Stimulated activated CD4-positive, alpha-beta T cell treated with anti-CD3 and anti-CD28 coated beads, Interleukin-1b, Interleukin-23, amount 100 ng/mL, for 1 hour (primary cell): ENCODE measurements around the gene SPACA6.

Experiments
- DNase-seq, 2 donors: peaks; one replicate each; pipeline ENCODE4 v3.0.0-alpha.2; 2020; ENCODE audit warnings: low read depth in 2 of 2

The SPACA6 gene

DNA sequence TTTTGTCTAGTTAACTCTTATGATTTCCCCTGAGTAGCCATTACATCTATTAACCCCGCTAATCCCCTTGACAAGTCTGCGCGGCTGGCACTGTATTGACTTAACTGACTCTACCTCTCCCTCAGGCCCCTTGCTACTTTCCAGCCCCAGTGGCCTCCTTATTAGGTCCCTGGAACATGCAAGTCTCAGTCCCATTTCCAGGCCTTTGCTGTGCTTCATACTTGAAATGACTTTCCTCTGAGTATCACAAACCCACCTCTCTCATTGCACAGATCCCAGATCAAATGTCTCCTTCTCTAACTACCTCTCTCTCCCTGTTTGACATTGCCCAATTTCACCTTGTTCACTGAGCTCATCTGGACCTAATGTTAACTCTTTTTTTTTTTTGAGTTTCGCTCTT is 13.2 kb downstream of the SPACA6 start:
- no peak for DNase-seq

DNA sequence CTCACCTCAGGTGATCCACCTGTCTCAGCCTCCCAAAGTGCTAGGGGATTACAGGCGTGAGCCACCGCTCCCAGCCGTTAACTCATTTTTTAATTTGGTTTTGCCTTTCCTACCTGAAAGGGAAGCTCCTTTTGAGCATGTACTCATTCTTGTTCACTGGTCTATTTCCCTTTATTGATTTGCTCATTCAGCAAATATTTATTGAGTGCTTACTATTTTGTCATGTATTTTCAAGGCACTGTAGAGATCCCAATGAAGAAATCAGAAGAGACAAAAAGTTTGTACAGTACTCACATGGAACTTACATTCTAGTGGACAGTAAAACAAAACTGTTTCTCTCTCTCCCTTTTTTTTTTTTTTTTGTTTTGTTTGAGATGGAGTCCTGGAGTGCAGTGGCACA is 13.8 kb downstream of the SPACA6 start:
- no peak for DNase-seq

DNA sequence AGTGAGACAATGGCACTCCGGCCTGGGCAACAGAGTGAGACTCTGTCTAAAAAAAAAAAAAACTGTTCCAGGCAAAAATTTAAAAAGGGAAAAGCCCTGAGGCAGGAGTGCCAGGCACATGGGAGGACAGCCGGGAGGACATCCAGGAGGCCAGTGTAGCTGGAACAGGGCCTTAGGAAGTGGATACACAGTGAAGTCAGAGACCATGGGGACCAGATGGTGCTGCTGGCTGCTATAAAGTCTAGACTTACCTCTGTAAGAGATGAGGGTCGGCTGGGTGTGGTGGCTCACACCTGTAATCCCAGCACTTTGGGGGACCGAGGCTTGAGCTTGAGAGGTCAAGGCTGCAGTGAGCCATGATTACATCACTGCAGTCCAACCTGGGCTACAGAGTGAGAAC is 15.7 kb downstream of the SPACA6 start:
- DNase-seq, result no peak

DNA sequence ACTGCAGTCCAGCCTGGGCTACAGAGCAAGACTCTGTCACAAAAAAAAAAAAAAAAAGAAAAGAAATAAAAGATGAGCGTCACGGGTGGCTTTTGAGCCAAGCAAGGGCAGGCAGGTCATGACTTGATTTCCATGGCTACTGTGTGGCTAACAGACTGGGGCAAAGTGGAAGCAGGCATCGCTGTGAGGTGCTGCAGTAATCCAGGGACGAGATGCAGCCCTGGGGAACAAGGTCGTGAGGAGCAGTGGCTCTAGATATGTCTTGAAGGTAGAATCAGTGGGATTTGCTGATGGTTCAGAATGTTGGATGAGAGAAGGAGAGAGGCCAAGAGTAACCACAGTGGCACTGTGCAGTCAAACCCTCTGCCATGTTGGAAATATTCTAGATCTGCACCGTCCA is 16.4 kb downstream of the SPACA6 start:
- no peak for DNase-seq

DNA sequence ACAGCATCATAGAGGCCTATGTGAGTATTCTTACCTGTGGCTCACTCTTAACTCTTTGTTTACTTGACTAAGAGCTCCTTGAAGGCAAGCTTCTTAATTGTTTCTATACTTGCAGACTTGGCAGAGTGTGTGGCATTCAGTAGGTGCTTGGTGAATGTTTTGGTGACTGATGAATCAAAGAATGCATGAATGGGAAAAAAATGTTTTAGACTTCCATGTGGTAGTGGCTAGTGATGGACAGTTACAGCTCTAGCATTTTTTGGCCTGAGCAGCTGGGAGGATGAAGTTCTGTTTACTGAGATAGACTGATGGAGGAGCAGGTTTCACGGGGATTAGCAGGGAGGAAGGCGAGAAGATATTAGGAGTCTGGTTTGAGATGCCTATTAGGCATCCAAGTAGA is 17.0 kb downstream of the SPACA6 start:
- DNase-seq, result no peak

DNA sequence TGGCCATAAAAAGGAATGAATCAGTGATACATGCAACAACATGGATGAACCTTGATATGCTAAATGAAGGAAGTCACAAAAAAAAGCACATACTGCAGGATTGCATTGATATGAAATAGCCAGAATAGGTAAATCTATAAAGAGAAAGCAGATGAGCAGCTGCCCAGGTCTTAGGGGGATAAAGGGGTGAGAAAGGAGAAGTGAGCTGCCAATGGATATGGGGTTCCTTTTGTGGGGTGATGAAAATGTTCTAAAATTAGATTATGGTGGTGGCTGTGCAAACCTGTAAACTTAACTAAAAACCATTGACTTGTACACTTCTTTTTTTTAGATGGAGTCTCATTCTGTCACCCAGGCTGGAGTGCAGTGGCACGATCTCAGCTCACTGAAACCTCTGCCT is 18.6 kb downstream of the SPACA6 start:
- no peak for DNase-seq

DNA sequence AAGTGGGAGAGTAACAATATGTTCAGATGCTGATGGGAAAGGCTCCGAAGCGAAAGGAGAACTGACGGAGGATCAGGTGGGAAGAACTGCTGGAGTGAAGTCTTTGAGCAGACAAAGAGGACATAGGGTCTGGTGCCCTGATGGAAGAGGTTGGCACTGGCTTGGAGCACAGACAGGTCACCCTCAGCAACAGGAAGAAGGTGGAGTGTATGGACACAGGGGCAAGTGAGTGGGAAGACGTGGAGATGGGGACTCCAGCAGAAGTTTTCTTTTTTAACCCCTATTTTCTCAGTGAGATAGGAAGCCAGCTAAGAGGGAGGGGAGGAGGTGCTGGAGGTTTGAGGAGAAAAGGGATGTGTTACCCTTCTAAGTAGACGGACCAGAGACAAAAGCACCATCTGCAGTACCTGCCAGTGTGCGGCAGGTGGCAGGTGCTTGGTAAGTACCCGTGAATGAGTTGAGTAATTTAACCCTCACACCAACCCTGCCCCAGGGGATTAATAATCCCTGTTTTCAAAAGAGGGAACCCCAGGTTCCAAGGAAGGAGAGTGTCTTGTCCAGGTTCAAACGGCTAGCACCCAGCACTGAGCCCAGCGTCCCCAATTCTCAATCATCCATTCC is 19.4 kb downstream of the SPACA6 start:
- DNase-seq, result no peak

DNA sequence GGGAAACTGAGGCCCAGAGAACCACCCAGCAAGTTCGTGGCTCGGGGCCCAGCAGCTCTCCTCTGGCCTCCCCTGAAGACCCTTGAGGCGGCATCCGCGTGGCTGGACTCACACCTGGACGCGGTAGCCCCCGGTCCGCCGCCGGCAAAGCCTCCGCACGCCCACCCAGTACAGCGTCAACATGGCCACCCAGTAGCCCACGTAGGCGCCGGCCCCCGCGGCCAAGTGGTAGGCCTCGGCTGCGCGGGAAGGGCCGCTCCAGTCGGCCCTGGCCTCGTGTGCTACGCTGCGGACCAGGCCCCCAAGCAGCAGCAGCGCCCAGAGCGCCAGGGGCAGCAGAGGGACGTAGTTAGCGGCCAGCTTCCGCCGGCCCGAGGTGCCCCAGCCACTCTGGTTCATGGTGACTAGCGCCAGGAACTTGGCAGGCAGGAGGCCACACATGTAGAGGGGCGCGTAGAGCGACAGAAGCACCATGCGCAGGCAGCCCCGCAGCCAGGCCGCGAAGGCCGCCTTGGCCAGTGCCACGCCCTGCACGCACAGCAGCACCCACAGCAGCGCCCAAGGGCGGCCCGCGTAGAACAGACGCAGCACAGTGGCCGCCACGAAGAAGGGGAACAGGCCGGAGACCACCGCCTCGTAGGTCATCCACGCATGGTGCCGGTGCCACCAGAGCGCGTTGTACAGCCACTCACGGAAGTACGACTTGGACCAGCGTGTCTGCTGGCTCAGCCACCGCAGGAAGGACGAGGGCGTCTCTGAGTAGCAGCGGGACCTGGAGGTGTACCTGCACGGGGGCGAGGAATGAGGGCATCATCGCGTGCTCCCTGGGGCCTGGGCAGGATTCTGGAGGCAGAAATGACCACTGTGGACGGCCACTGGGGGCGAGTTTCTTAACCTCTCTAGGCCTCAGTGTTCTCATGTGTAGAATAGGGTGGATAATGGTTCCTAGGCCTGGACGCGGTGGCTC is 20.5 kb downstream of the SPACA6 start:
- no peak for DNase-seq

DNA sequence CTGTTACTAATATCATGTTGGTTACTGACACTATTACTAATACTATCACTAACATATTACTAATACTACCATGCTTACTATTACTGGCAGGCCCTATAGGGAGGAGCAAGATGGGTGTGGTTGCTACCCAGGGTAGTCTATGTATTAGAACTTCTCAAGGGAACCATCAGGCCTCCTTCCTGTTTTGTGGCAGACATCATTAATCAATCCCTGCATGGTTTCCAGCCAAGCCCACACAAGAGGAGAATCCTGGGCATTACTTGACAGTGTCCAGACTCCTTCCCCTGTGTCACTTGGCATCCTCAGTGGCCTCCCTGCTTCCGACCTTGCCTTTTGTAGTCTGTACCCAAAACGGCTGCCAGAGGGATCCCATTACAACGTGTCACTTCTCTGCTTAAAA is 21.7 kb downstream of the SPACA6 start:
- no peak for DNase-seq

DNA sequence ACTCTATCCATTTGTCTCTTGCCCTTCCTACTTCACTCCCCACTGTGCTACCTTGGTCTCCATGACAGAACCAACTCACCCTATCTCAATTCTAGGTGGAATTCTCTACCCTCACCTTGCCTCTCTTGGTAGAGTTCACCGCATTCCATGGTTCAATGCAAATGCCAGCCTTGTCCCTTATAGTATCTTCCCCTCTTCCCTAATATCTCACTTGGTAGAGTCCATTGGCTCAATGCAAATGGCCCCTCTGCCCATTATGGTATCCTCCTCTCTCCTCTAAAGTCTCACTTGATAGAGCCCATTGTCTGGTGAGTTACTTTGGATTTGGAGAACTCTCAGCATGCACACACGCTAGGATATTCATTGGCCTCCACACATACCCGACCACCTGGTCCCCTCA is 22.7 kb downstream of the SPACA6 start:
- no peak for DNase-seq

DNA sequence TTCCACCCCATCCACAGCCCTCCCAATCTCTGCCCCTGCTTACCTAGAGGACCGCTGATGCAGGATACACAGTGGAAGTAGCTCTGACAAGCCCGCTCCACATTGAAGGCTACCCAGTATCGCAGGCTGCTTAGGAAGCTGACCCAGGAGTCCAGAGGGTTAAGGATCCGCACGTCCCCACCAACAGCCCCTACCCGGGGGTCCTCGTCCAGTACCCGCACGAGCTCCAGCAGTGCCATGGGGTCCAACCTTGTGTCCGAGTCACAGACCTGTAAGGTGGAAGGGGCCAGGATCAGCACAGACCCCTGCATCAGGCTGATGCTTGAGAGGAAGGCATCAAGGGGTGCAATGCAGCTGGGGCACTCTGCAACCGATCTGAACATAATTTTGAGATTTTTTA is 23.8 kb downstream of the SPACA6 start:
- DNase-seq, result no peak

DNA sequence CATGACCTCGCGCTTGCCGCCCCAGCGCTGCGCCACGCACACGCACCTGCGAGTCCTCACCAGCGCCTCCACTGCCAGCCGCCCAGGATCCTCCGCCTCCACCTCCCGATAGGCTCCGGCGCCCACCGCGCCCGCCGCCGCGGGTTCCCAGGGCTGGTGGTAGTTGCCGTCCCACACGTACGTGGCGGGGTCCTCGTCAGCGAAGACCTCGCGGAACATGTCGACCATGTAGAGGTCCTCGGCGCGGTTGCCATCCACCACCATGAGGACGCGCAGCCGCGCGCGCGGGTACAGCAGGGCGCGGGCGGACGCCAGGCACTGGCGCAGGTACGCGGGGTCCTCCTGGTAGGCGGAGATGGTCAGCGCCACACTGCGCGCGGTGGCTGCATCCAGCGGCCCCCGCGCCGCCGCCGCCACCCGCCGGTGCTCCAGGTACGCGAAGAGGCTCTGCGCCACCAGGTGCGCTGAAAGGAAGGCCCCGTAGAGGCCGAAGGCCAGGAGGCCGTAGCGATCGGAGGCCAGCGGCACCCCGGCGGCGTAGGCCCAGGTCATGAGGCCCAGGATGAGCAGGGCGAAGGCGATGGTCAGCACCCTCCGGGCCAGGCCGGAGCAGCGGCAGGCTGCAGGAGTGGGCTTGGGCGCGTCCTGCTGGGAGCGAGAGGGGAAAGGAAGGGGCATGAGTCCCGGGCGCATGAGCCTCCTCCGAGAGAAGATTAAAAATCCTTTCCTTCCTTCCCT is 26.3 kb downstream of the SPACA6 start:
- no peak for DNase-seq

DNA sequence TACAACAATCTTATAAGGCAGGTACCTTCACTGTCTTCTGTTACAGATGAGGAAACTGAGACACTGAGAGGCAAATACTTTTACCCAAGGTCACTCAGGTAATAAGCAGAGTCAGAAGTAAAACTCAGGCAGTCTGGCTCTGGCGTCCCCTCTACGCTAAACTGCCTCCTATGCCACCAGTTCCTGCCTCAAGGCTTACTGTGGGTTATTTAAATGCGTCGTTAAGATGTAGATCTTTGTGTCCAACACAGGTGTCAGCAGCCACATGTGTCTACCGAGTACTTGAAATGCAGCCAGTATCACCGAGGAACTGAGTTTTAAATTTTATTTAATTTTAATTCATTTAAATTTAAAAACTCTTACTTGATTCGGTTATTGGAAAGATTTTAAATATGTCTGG is 28.8 kb downstream of the SPACA6 start:
- no peak for DNase-seq

DNA sequence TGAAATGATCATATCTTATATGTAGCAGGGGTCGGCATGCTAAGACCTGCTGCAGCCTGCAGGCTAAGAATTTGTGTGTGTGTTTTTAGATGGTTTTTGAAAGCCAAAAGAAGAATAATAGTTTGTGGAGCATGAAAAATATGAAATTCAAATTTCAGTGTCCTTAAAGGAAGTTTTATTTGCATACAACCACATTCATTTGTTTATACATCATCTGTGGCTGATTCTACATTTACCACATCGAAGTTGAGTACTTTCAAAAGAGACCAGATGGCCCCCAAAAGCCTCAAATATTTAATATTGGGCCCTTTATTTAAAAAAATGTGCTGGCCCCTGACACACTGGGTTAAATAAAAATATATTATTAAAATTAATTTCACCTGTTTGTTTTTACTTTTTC is 29.4 kb downstream of the SPACA6 start:
- no peak for DNase-seq

DNA sequence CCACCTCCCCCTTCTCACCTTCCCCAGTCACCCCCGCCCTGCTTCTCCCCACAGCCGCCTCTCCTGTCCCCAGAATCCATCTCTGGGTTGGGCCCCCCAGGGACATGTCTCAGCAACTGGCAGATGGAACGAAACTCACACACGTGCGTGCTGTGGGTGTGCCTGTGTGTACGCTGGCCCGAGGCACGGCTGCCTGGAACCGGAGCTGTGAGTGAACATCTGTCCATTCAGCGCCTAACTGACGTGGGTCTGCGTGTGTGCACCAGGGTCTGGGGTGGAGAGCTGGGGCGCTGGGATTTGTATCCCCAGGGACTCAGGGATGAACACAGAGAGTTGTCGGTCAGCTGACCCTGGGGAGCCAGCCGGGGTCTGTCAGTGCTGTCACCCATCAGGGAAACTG is 31.4 kb downstream of the SPACA6 start:
- DNase-seq, result no peak

DNA sequence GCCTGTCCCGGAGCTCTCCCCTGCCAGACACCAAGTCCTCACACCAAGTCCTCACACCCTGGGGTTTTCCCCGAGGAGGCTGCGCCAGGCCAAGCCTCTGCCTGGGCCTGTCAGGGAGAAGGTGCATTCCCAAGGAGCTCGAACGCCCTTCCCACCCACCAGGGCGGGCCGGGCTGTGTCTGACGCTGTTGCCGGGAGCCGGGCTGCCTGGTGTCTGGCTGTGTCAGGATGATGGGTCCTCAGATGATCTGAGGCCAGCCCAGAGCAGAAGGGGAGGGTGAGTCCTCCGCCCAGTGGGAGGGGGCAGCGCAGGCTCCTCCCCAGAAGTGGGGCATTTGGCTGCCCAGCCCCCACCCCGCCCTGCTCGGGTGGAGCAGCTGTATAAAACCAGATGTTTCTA is 32.9 kb downstream of the SPACA6 start:
- no peak for DNase-seq

DNA sequence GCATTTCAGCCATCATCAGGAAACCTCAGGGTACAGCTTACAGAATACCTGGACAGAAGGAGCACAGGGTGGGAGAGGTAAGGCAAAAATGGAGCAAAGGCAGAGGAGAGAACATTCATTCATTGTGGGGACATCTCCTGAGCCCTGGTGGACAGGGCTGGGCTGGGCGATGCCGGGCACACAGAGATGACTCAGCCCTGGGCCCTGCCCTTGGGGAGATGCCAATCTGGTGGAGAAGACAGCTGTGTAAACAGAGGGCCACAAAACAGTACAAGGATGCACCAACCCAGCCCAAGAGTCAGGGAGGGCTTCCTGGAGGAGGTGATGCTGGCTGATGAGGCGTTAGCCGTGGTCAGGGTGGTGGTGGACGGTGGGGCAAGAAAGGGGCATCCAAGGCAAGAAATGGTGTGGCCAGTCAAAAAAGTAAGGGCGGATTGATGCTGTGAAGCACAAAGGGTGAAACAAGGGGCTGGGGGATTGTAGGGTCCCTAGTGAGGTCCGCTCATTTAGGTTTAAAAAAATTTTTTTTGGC is 34.3 kb downstream of the SPACA6 start:
- no peak for DNase-seq

DNA sequence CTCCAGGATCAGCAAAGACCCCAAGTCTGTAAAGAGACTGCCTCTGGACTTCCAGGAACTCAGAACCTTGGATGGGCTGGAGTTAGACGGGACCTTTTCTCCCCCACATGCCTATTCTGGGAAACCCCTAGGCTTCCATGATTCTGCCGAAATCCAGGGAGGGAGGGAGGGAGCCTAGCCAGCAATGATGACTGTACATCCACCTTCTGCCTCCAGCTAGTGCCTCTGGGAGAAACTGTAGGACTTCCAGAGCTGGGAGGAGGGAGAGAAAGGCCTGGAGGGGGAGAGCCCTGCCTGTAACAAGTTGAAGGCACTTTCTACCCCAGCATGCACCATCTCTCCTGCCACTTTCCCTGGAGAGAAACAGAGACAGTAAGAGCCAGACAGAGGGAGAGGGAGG is 36.7 kb downstream of the SPACA6 start:
- no peak for DNase-seq

DNA sequence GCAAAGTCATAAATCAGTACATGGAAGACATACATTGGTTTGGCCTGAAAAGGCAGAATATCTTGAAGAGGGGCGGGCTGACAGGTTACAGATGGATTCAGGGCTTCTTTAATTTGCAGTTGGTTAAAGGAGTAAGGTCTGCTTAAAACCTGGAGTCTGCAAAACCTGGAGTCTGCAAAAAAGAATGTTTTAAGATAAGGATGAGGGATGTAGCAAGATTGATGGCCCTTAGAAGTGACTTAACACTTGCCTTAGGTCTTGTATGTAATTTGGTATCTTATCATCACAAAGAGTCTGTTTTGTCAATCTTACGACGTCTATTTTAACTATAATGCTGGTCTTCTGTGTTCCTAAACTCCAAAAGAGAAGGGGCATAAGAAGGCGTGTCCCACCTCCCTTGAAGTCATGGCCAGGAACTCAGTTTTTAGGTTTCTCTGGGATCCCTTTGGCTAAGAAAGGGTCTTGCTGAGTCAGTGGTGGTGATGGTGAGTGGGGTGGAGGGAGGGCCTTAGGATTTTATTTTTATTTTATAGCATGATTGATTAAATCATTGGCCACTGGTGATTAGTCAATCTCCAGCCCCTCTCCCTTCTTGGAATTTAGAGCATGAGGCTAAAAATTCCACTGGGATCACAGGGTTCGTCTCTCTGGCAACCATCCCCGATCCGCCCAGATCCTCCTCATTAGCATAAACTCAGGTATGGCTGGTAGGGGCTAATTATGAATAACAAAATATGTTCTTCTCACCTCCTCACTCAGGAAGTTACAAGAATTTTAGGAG is 40.8 kb downstream of the SPACA6 start:
- no peak for DNase-seq

DNA sequence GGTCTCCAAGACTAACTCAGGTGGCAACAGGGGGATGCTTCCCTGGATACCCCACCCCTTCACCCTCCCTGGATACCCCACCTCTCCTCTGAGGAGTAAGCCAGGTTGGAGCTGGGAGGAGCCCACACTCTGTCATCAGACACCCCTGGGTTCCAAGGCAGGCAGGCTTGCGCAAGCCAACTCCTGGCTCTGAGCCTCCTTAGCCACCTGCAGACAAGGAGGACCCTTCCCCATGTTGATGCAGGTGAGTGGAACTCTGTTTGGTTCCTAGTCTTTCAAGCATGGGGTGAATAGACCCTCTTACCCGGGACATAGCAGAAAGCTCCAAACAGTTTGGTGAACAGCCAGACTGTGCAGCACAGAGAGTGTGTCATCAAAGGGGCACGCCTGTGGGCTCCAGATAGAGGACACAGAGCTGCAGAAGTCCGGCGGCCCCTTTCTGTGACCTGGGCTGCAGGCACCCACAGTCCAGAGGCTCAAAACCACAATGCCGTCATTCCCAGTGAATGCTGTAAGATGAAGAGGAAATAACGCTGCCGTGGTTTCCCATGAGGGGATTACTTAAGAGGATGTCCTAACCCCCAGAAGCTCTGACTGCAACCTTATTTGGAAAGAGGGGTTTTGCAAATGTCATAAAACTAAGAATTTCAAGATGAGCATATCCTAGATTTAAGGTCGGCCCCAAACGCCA is 42.8 kb downstream of the SPACA6 start:
- DNase-seq, result no peak

DNA sequence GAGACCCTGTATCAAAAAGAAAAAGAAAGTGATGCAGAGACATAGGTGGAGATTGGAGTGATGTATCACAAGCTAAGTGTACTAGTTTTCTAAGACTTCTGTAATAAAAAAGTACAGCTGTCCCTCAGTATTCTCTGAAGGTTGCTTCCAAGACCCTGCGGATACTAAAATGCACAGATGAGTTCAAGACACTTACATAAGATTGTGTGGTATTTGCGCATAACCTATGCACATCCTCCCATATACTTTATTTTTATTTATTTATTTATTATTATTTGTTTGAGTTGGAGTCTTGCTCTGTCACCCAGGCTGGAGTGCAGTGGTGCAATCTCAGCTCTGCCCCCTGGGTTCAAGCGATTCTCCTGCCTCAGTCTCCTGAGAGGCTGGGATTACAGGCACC is 44.3 kb downstream of the SPACA6 start:
- no peak for DNase-seq
